Measurements from ENCODE around the gene NDST4. TPM values are rescaled to one million over a fixed set of nuclear protein-coding genes. Genes with fewer than 3 reads are reported as not detected.

The NDST4 gene
- total RNA-seq, 2 donors from 2014 or later, result not detected

DNA sequence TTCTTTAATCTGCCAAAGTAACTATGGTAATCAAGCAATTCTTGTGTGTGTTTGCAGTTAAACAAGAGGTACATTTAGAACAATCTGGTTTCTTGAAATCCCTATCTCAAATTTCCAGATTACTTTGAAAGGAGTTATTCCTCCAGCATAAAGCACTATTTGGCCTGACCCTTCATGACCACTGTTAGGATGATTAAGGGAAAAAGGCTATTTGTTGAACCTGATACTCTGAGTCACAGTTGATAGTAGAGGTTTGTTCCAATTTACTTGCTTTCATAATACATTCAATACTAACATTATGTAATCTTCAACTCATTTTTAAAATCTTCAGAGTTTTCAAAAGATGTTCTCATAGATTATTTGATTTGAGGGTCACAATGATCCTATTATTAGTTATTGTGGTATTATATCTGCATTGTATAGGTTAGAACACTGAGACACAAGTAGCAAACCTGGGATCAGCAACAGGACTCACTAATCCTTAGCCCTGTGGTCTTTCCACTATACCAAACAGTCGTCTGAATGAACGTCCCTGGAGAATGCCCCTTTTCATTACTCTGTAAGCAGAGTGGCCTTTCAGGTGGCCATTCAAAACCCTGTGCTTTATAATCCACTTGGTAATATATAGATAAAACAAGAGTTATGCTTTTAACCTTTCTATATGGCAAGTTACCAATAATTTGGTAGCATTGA, 8.1 kb upstream of the NDST4 start:
- Histone ChIP-seq H3K4me1 (no peaks in the 10 kb centered on the region), H3K27ac (no peak overlapping the region), H3K4me3 (no peak overlapping the region), H3K36me3 (no peaks in the 10 kb centered on the region), H3K27me3 (no peaks in the 10 kb centered on the region), H3K9me3 (no peaks in the 10 kb centered on the region)
- TF ChIP-seq, protein P1, sequence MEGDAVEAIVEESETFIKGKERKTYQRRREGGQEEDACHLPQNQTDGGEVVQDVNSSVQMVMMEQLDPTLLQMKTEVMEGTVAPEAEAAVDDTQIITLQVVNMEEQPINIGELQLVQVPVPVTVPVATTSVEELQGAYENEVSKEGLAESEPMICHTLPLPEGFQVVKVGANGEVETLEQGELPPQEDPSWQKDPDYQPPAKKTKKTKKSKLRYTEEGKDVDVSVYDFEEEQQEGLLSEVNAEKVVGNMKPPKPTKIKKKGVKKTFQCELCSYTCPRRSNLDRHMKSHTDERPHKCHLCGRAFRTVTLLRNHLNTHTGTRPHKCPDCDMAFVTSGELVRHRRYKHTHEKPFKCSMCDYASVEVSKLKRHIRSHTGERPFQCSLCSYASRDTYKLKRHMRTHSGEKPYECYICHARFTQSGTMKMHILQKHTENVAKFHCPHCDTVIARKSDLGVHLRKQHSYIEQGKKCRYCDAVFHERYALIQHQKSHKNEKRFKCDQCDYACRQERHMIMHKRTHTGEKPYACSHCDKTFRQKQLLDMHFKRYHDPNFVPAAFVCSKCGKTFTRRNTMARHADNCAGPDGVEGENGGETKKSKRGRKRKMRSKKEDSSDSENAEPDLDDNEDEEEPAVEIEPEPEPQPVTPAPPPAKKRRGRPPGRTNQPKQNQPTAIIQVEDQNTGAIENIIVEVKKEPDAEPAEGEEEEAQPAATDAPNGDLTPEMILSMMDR (IDR thresholded peaks at IDR 0.05), result no peak
- no peak for DNase-seq (ENCODE audit: low spot score)

DNA sequence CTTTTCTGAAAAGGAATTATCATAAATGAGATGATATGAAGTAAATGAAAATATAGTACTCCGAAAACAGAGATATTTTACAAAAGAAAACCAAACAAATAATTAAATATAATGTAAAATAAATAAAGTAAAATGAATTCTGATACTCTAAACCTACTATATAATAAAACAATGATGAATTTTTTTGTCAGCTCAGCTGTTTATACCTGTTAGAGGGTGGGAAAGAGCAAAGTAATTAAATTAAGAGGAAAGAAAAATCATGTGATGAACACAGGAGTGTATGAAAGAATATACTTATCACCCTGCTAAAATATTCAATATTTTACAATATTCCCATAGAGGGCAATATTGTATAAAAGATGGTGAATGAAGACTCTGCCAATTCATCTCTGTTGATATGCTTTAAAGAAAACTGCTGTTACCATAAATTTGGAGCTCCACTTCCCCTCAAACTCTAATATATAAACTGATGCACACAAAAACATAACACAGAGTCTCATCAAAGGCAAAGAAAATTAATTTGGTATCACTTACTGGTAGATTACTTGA, 6.5 kb upstream of the NDST4 start:
- TF ChIP-seq, protein P1 (IDR thresholded peaks at IDR 0.05), result no peak
- Histone ChIP-seq H3K36me3 (no peaks in the 10 kb centered on the region), H3K27me3 (no peaks in the 10 kb centered on the region), H3K27ac (no peak overlapping the region), H3K4me3 (no peak overlapping the region), H3K4me1 (no peaks in the 10 kb centered on the region), H3K9me3 (no peaks in the 10 kb centered on the region)
- DNase-seq (ENCODE audit: low spot score), result no peak

DNA sequence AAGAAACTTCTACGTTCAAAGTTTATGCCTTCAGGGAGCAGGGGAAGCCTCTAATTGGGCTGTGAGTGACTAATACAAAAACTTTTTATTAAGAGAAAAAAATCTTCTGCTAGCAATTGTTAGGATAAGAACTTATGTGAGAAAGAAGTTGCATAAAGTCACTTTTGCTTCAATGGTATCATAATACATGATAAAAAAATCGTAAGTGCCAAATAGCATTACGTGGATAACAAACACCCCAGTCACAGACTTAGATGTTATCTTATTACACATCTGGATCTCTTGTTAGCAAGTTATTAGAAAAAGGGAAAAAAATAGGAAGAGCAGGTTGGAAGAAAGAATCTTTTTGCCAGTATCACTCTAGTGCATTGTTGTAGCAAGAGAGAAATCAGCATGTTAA, 4.2 kb upstream of the NDST4 start:
- no peak for DNase-seq (ENCODE audit: low spot score)
- Histone ChIP-seq H3K36me3 (no peaks in the 10 kb centered on the region), H3K4me1 (no peaks in the 10 kb centered on the region), H3K4me3 (no peak overlapping the region), H3K9me3 (no peaks in the 10 kb centered on the region), H3K27me3 (no peaks in the 10 kb centered on the region), H3K27ac (no peak overlapping the region)
- TF ChIP-seq, protein P1 (IDR thresholded peaks at IDR 0.05), result no peak

DNA sequence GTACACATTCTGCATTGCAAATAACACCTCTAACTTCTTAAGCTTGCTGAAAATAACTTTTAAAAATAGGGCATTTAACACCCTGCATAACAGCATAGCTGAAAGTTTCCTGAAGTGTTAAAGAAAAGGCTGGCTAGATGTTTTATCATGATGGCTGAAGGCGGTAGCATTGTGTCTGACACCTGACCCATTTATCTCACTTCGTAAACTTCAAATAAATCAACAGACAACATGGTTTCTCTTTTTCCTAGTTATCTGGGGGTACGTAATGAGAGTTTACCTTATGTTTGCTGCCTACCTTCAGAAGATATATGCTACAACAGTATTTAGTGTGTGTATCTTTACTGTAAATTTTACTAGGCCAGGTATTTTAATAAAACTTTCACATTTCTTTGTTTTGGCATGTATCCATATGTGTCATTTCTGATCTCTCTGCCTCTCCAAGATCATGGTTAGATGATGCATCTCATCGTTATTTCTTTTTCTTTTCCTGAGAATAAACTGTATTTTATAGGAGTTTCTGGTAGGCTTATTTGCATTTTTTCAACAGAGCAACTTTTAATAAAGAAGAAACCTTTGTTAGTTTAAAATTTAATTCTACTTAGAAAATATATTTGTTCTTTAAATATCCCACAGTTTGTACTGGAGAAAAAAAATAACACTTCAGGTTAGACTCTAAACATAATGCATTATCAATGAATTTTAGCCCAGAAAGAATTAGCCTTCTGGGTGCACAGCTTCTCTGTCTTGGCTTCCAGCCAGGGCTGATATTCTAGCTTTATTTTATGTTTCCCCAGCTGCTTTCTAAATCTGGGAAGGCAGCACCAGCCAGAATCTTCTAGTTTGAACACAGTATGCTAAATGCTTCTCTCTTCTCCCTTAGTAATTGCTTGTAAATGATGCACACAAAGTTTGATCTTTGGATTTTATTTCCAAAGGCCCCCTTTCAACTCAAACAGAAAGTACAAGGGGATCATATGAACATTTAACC, 2.9 kb downstream of the NDST4 start:
- Histone ChIP-seq H3K27me3 (no peaks in the 10 kb centered on the region), H3K9me3 (no peaks in the 10 kb centered on the region), H3K4me1 (no peaks in the 10 kb centered on the region), H3K27ac (no peak overlapping the region), H3K4me3 (no peak overlapping the region), H3K36me3 (no peaks in the 10 kb centered on the region)
- TF ChIP-seq, protein P1 (IDR thresholded peaks at IDR 0.05), result no peak
- no peak for DNase-seq (ENCODE audit: low spot score)

DNA sequence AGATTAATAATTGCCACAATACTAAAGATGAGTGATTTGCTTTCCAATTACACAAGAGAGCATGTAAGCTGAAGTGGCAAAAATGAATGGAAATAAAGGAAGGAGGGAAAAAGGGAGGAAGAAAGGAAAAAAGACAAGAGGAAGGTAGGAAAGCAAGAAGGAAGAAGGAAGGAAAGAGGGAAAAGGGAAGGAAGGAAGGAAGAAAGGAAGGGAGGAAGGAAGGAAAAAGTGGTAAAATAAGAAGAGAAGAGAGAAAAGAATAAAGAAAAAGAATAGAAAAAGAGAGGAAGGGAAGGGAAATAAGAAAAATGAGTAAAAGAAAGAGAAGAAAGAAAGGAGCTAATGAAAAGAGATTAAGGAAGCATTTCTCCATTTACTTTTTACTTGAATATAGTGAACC, 4.6 kb downstream of the NDST4 start:
- TF ChIP-seq, protein P1 (IDR thresholded peaks at IDR 0.05), result no peak
- no peak overlapping the region for H3K27ac ChIP-seq
- no peaks in the 10 kb centered on the region for H3K27me3 ChIP-seq
- H3K4me3 ChIP-seq, result no peak overlapping the region
- no peaks in the 10 kb centered on the region for H3K36me3 ChIP-seq
- H3K9me3 ChIP-seq, result no peaks in the 10 kb centered on the region
- H3K4me1 ChIP-seq, result no peaks in the 10 kb centered on the region
- DNase-seq (ENCODE audit: low spot score), result no peak
